Epithelial cell of prostate (primary cell): ENCODE measurements around the gene PTPN1.
"Not testable (repeated sequence)": the region's sequence is repeated elsewhere in the genome, so short reads cannot be mapped to it uniquely, and the experiment has no call there.

Experiments
- DNase-seq: peaks from one replicate; pipeline ENCODE4 v3.0.0-alpha.2; 2011; ENCODE audit warnings: low read depth, low spot score
- H3K27ac ChIP-seq: fragments of 450-650 bp; 2 replicates; pipeline ENCODE4 v1.5.1; 2017; ENCODE audit warnings: mild to moderate bottlenecking

PTPN1 gene

DNA sequence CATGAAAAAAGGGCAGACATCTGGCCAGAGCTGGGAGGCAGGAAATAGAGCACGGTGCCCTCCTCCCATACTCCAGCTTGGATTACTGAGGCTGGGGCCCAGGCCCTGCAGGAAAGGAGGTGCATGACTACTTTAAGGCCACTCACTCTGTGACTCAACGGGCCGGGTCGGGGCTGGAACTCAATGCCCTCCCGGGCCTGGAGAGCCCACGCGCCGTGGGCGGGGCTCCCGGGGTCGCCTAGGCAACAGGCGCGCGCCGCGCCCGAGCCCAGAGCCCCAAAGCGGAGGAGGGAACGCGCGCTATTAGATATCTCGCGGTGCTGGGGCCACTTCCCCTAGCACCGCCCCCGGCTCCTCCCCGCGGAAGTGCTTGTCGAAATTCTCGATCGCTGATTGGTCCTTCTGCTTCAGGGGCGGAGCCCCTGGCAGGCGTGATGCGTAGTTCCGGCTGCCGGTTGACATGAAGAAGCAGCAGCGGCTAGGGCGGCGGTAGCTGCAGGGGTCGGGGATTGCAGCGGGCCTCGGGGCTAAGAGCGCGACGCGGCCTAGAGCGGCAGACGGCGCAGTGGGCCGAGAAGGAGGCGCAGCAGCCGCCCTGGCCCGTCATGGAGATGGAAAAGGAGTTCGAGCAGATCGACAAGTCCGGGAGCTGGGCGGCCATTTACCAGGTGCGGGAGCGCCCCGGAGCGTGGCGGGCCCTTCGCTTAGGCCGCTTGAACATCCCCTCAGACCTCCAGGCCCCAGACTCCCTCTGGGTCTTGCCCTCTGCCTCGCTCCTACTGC lies at the start of gene PTPN1:
Gene PTPN1 (plus strand): TSS at position 461 of the 783 bp plus-strand sequence. CDS start 145 bp downstream, at position 606.
- peak within 1 kb of the TSS; percentile 84 for H3K27ac ChIP-seq
- peak; percentile 92 for DNase-seq

DNA sequence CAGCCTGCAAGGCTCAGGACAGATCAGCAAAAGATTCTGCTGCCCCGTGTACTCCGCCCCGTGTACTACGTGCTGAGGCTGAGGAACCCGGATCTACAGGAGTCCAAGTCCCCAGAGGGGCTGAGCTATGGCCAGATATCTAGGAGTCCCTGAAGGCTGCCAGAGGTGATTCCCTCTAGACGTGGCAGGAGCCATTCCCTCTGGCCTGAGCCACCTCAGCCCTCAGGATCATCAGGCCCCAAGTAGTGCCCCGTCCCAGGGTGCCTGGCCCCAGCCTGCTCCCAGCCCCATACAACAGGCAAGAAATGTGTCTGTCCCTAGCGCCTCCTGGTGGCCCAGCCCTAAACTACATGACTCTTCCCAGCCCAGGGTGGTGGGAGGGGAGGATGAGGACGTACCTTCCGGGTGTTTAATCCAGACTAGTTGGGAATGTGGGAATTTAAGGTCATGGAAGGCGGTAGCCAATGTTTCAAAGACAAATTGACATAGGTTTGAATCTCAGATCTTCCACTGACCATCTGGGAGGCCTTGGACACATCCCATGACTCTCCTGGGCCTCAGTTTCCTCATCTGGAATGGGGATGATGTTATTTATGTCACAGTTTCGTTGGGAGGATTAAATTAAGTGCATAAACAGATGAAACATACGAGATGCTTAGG lies 49.4 kb upstream of the PTPN1 start:
- no peak overlapping the region for H3K27ac ChIP-seq
- no peak for DNase-seq

DNA sequence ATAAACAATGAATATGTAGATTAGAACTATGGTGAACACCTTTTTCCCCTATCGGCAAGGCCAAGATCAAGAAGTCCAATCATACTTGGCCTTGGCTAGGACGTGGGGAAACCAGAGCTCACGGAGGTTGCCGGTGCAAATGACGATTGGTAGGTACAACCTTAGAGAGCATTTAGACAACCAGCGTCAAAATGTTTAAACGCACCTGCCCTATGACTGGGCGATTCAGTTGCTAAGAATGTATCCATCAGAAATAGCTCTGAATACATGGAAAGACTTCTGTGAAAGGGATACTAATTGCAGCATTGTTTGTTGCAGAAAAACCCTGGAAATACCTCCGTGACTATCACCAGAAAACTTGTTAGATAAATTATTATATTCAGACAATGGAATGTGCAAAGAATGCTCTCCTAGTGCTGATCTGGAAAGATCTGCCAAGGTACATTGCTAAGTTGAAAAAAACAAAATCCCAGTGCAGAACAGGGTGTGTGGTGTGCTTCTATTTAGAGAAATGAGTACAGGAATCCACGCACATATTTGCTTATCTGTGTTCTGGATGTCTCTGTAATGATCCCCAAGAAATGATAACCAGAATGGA lies 48.0 kb upstream of the PTPN1 start:
- no peak overlapping the region for H3K27ac ChIP-seq
- no peak for DNase-seq

DNA sequence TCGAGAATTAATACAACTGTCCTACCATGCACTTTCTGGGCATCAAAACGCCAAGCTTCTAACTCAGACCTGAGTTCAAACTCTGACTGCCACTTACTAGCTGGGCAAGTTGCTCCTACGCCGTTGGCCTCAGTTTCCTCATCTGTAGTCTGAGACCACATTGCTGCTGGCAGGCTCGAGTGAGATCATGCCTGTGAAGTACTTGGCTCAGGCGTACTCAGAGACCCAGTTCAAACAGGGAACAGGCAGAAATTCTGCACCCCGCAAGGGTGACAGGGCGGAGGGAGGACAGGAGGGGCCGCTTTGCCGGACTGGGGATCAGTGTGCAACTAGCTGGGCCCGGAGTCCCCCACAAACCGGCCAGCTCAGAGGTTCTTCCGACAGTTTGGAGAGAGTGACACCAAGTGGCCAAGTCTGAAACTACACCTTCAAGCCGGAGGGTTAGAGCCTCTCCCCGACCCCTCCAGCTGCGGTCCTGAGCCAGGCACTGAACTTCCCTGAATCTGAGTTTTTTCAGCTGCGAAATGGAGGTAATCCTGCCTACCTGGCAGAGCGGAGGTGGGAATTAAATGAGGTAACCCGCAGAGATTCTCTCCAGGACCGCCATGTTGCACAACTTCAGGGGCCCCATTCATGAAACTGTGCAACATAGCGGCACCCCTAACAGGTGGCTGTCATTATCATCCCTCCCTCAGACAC lies 46.0 kb upstream of the PTPN1 start:
- H3K27ac ChIP-seq: no peak overlapping the region
- no peak for DNase-seq

DNA sequence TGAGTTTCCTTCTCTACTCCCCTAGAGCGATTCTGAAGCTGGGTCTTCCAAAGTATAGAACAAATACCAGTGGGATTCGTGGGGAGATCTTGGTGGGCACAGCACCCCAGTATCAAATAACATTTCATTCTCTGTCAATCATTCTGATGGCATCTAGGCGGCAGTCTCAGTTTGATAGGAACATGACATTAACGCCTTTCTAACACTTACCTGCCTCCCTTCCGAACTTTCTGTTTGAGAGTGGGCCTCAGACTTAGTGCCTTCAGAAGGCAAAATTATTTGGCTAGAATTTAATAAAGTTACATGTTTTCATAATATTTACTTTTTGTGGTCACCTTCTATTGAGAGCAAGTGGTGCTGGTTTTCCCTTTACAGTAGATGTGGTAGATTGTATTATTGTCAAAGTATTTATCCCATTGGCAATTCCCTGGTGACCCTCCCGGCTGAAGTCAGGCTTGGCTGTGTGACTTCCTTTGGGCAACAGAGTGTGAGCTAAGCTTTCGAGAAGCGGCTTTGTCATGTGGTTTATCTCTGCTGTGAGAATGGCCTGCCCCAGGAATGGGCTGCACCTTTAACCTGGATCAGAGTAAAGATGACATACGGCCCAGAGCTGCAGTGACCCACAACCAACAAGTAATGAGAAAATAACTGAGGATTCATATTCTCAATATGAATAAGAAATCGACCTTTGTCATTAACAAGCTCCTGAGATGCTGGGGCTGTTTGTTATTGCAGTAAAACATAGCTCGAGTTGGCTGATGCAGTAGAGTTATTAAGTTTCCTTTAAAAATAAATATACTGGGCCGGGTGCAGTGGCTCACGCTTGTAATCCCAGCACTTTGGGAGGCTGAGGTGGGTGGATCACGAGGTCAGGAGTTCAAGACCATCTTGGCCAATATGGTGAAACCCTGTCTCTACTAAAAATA lies 45.2 kb upstream of the PTPN1 start:
- H3K27ac ChIP-seq: no peak overlapping the region
- DNase-seq: no peak

DNA sequence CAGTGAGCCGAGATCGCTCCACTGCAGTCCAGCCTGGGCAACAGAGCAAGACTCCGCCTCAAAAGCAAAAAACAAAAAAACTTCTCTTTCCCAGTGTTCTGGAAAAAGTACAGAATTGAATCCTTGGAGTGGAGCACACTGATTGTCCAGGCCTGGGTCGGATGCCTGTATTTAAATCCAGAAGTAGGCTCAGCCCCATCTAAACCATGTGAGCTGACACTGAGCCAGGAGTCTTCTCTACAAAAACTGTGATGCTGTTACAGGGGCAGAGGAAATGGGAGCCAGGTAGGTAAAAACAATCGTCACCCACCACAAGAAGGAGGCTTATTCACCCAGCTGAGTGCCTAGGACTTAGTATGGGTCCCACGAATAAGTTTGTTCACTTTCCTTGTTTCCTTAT lies 43.0 kb upstream of the PTPN1 start:
- no peak overlapping the region for H3K27ac ChIP-seq
- DNase-seq: no peak

DNA sequence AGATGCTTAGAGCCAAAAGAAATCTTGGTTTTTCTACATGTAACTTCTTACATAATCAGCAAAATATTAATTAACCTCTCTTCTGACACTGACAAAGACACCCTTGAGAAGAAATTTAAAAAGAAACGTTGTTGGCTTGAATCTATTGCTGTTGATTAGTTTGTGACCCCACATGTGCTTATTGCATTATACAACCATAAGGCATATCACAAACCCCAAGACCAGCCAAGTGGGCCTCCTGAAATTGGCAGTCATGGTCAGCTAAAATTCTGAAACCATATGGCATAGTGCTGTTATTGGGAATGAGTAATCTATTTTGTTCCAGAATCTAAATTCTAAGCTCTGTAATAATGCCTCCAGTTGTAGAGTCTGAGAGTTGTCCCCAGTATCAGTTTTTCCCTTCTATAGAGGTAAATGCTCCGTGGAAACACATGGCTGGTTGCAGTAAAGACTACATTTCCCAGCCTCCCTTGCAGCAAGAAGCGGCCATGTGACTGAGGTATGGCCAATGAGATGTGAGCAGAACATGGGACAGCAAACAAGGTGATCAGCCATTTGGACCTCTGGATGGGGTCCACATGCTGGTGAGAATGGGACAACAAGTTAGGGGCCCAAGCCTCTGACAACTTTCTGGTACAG lies 42.3 kb upstream of the PTPN1 start:
- DNase-seq: no peak
- H3K27ac ChIP-seq: no peak overlapping the region

DNA sequence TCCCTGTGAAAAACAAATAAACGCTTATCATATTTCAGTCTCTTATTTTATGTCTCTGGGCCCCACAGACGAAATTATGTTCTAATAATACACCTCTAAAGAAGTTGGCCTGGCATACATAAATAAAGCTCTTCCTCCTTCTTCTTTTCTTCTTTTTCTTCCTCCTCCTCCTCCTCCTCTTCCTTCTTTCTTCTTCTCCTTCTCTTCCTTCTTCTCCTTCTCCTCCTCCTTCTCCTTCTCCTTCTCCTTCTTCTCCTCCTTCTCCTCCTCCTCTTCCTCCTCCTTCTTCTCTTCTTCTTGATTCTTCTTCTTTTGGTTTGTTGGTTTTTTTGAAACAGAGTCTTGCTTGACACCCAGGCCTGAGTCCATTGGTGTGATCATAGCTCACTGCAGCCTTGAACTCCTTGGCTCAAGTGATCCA lies 41.8 kb upstream of the PTPN1 start:
- no peak for DNase-seq
- H3K27ac ChIP-seq: no peak overlapping the region

DNA sequence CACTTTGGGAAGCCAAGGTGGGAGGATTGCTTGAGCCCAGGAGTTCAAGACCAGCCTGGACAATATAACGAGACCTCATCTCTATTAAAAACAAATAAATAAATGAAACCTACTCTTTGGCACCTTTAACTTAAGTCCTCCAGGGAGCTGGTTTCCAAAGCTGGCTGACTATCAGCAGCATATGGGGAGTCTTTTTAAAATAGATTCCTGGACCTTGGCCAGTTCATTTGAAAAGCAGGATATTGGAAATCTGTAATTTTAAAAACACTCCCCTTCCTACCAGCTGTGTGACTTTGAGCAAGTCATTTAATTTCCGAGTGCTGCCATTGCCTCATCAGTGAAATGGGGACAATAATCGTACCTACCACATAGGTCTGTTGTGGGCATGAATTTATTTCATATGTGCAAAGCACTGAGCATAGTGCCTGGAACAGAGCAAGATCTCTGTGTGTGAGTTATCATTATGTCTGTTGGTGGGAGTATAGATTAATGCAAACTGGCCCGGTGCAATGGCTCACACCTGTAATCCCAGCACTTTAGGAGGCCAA lies 40.9 kb upstream of the PTPN1 start:
- no peak for DNase-seq
- H3K27ac ChIP-seq: no peak overlapping the region

DNA sequence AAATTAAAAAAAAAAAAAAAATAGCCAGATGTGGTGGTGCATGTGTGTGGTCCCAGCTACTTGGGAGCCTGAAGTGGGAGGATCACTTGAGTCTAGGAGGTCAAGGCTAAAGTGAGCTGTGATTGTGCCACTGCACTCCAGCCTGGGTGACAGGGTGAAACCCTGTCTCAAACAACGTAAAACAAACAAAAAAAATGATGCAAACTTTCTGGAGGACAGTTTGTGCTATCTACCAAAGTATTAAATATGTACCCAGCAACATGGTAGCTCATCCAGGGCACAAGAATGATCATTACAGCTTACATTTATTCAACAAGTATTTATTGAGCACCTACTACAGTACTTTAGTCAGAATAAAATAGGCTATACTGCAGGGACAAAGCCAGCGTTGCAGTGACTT lies 40.4 kb upstream of the PTPN1 start:
- DNase-seq: no peak
- H3K27ac ChIP-seq: no peak overlapping the region

DNA sequence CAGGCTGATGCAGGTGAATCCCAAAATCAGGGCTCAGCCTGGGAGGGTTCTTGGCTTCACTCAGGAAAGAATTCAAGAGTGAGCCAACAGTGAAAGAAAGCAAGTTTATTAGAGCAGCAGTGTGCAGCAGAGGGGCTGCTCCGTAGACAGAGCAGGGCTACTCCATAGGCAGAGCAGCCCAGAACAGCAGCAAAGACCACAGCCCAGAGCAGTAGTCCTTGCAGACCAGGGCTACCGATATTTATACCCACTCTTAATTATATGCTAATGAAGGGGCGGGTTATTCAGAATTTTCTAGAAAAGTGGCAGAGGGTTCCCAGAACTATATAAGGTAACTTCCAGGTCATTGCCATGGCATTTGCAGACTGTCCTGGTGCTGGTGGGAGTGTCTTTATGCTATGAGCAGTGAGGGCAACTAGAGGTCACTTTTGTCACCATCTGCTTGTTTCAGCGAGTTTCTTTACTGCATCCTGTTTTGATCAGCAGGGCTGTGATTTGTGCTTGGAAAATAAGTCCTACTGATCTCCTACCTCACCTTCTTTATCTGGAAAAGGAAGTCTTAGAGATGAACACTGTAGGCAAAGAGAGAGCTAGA lies 39.8 kb upstream of the PTPN1 start:
- DNase-seq: no peak
- H3K27ac ChIP-seq: no peak overlapping the region

DNA sequence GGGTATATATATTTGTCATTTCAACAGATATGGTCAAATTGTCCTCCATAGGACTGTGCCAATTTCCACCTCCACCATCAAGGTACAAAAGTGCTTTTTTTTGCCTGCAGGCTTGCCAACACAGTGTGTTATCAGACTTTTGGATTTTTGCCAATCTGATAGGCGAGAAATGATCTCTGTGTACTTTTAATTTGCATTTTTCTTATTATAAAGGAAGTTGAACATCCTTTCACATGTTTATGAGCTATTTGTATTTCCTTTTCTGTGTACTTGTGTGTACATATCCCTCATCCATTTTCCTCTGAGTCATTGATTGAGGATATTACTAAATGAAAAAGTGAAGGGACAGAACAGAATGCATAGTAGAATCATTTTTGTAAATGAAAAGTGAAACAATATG lies 39.0 kb upstream of the PTPN1 start:
- DNase-seq: no peak
- no peak overlapping the region for H3K27ac ChIP-seq

DNA sequence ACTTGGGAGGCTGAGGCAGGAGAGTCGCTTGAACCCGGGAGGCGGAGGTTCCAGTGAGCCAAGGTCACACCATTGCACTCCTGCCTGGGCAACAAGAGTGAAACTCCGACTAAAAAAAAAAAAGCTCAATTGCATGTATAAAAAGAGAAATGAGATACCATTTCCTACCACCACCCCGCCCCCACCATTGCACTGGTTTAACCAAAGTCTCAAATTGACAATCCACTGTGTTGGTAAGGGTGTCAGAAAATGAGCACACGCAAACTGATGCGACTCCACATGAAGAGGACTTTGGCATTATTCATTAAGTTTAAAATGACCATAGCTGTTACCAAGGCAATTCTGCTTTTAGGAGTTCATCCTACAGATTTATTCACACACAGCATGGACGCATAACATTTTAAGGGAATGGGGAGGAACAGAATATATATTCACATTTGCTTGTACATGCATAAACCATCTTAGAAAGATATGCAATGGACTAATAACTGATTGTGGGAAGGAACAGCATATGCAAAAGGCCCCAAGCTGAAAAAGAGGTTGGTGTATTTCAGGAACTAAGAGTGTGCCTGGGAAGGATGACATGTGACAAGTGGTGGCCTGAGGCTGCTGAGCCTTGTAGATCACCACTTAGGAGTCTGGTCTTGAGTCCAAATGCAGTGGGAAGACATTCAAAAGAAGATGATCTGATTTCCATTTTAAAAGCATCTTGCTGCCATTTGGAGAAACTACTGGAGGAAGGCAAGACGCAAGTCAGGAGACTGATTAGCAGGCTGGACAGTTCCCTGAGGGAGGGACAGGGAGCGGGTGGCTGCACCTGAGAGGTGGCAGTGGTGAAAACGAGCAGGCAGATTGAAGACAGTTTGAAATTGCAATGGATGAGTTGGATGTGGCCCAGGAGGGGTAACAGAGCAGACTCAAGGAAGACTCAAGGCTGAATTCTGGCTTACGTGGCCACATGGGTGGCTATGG lies 37.2 kb upstream of the PTPN1 start:
- DNase-seq: no peak
- H3K27ac ChIP-seq: no peak overlapping the region

DNA sequence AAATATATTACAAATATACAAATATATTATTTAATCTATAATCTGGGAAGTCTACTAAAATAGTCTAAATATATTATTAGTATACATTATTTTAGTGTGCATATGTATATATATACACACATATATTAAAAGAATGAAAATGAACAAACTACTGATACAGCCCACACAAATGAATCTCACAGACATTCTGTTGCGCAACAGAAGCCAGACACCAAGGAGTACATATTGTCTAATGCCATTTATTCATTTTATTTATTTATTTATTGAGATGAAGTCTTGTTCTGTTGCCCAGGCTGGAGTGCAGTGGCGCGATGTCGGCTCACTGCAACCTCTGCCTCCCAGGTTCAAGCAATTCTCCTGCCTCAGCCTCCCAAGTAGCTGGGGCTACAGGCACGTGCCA lies 35.8 kb upstream of the PTPN1 start:
- DNase-seq: not testable (repeated sequence)

DNA sequence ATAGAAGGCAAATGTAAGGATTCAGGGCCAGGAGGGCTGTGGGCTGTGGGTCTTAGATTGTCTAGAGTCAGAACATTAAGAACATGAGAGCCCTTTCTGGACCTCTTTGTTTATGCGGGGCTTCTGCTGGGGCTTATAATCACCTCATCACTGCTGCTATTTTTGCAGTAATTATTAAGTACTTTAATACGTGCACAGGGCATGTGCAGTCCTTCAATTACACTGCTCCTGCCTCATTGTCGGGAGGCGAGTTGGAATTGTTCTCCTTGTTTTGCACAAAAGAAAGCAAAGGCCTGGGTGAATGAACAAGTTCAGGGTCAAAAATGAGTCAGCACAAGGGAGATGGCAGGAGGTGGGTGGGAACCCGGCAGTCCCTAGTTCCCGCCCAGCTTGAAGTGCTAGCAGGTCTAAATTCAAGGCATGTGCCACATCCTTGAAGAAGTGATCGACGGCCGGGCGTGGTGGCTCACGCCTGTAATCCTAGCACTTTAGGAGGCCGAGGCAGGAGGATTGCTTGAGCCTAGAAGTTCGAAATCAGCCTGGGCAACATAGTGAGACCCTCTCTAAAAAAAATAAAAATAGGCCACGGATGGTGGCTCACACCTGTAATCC lies 34.4 kb upstream of the PTPN1 start:
- no peak for DNase-seq
- no peak overlapping the region for H3K27ac ChIP-seq

More for the DNA sequence above, 35.8 kb upstream of the PTPN1 start:
- H3K27ac ChIP-seq: not testable (repeated sequence)

DNA sequence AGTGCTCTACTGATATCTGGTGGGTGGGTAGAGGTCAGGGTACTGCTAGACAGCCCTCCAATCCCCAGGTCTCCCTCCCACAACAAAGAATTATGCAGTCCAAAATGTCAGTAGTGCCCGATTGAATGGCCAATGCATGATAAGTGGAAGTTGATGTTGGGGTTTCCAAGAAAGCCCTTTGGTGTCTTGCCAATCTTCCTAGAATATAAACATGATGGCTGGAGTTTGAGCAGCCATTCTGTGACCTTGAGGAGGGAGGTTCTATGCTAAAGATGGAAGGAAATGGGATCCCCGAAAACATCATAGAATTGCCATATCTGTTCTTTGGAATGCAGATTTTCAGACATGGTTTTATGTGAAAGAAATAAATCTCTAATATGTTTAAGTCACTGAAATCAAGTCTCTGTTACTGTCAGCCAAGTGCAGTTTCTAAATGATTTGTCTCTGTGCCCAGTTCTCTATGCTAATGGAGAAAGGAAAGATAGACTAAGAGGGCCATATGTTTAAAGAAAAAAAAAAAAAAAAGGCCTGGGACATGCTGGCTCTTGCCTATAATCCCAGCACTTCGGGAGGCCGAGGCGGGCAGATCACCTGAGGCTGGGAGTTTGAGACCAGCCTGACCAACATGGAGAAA lies 32.8 kb upstream of the PTPN1 start:
- no peak overlapping the region for H3K27ac ChIP-seq
- DNase-seq: no peak
